HepG2 (cell line): ENCODE data around the gene TGIF1. TPM values are rescaled to one million over a fixed set of nuclear protein-coding genes. Genes with fewer than 3 reads are reported as not detected.

Experiments
- ATAC-seq: fragments of 200-7000 bp; cut with Tn5 transposase; 3 replicates; pipeline ENCODE4 v1.9.1; 2020; ENCODE audit warnings: mild to moderate bottlenecking, moderate library complexity
- BruUV-seq: library from RNA; stranded (reverse); fragments of 400-500 nt; replicated peaks from 2 replicates; lab custom pipeline; 2021; lab: Mats Ljungman, UMichigan
- CTCF ChIA-PET: fragments of 300-600 bp; formaldehyde crosslinking; extraction: SDS; loops from one replicate; lab custom pipeline; 2021; ENCODE audit warnings: low total read pairs, inconsistent platforms, low intra/inter-chr PET ratio; lab: Yijun Ruan, JAX
- POLR2A ChIA-PET: fragments of 350-600 bp; sonication (Branson Sonifier 250); formaldehyde crosslinking; loops from one replicate; lab custom pipeline; 2020; ENCODE audit warnings: antibody characterized with exemption, inconsistent platforms; lab: Yijun Ruan, JAX
- DNase-seq: peaks from one replicate; pipeline ENCODE4 v3.0.0-alpha.2; 2015; ENCODE audit warnings: low spot score
- FAIRE-seq: peaks from 3 replicates; lab custom pipeline; 2011; peaks lifted over from hg19 to GRCh38; lab: Jason Lieb, UNC
- H2AFZ ChIP-seq: one replicate; pipeline ENCODE4 v1.6.1; 2011; ENCODE audit warnings: low read length, inconsistent platforms
- H3K27ac ChIP-seq: fragments of 300-600 bp; 3 replicates; pipeline ENCODE4 v1.8.0; 2011; ENCODE audit warnings: mixed run types, mild to moderate bottlenecking, mixed read lengths, low read length, inconsistent platforms; ENCODE audit not compliant: insufficient read depth; ENCODE audit errors: extremely low read length
- H3K27me3 ChIP-seq, 2 experiments: fragments of 200-600 bp in 1 of 2; 2 replicates in 1 of 2; 3 replicates in 1 of 2; pipeline versions ENCODE4 v1.6.0 to v1.8.0; 2011; ENCODE audit warnings: low read length in 2 of 2, mild to moderate bottlenecking in 2 of 2, moderate library complexity in 2 of 2, inconsistent platforms in 1 of 2; ENCODE audit not compliant: insufficient read depth in 2 of 2, control insufficient read depth in 1 of 2
- H3K36me3 ChIP-seq, 2 experiments: fragments of 200-600 bp in 1 of 2; replicated peaks in 1 of 2; 2 replicates in 1 of 2; 3 replicates in 1 of 2; pipeline versions ENCODE4 v1.5.1 to v1.8.0; 2011; ENCODE audit warnings: low read length in 2 of 2, inconsistent platforms in 1 of 2; ENCODE audit not compliant: insufficient read depth in 2 of 2, control insufficient read depth in 1 of 2
- H3K4me1 ChIP-seq: 2 replicates; pipeline ENCODE4 v1.5.1; 2012; ENCODE audit warnings: low read length, inconsistent platforms; ENCODE audit not compliant: insufficient read depth
- H3K4me2 ChIP-seq: 2 replicates; pipeline ENCODE4 v1.6.0; 2011; ENCODE audit warnings: low read depth, low read length, inconsistent platforms
- H3K4me3 ChIP-seq, 3 experiments: fragments of 200-600 bp in 1 of 3; sonication (generic), shearing (Covaris generic) in 1 of 3; replicated peaks in 1 of 3; 2 replicates each; pipeline ENCODE4 v1.5.1; 2011 to 2016; ENCODE audit warnings: low read length in 3 of 3, inconsistent platforms in 2 of 3, low read depth in 2 of 3, mild to moderate bottlenecking in 2 of 3, control low read depth in 1 of 3, mixed read lengths in 1 of 3; ENCODE audit not compliant: insufficient read depth in 1 of 3
- H3K79me2 ChIP-seq: one replicate; pipeline ENCODE4 v1.6.1; 2011; ENCODE audit warnings: low read length, inconsistent platforms; ENCODE audit not compliant: insufficient read depth
- H3K9ac ChIP-seq: 2 replicates; pipeline ENCODE4 v1.6.0; 2011; ENCODE audit warnings: mild to moderate bottlenecking, low read depth, low read length, inconsistent platforms; ENCODE audit not compliant: insufficient read depth
- H3K9me3 ChIP-seq: 2 replicates; pipeline ENCODE4 v1.5.1; 2012; ENCODE audit warnings: mild to moderate bottlenecking, low read length
- H4K20me1 ChIP-seq: 2 replicates; pipeline ENCODE4 v1.6.0; 2011; ENCODE audit warnings: inconsistent platforms, mild to moderate bottlenecking, low read length, moderate library complexity; ENCODE audit not compliant: insufficient read depth
- DPF2 ChIP-seq: sonication (generic); formaldehyde crosslinking; IDR thresholded peaks from 2 replicates; pipeline ENCODE4 v1.4.0; 2020; ENCODE audit warnings: mild to moderate bottlenecking, low read depth, missing genetic modification reagents, borderline replicate concordance
- HNF4G ChIP-seq, 2 experiments: sonication (generic) in 1 of 2; formaldehyde crosslinking in 1 of 2; IDR thresholded peaks; 2 replicates each; pipeline versions ENCODE4 v1.4.0 to v1.6.1; 2011 to 2020; ENCODE audit warnings: borderline replicate concordance in 2 of 2, low read depth in 2 of 2, mild to moderate bottlenecking in 2 of 2, low read length in 1 of 2, missing genetic modification reagents in 1 of 2, moderate library complexity in 1 of 2
- ISL2 ChIP-seq: sonication (generic); formaldehyde crosslinking; IDR thresholded peaks from 2 replicates; pipeline ENCODE4 v1.5.0; 2020; ENCODE audit warnings: missing genetic modification reagents
- POLR2AphosphoS5 ChIP-seq: IDR thresholded peaks from 2 replicates; pipeline ENCODE4 v1.6.1; 2012; ENCODE audit warnings: low read depth, low read length
- RFXAP ChIP-seq: sonication (generic); formaldehyde crosslinking; IDR thresholded peaks from 2 replicates; pipeline ENCODE4 v1.4.0; 2020; ENCODE audit warnings: missing genetic modification reagents, borderline replicate concordance
- SOX13 ChIP-seq, 3 experiments: fragments of 450-650 bp in 1 of 3; sonication (generic) in 1 of 3; formaldehyde crosslinking in 1 of 3; IDR thresholded peaks in 2 of 3; conservative IDR thresholded peaks in 1 of 3; 2 replicates each; pipeline versions ENCODE4 v1.5.0 to v1.6.1; 2016 to 2020; ENCODE audit warnings: antibody characterized with exemption in 1 of 3, mild to moderate bottlenecking in 1 of 3, missing compliant biosample characterization in 1 of 3, missing genetic modification reagents in 1 of 3, moderate library complexity in 1 of 3
- WGBS: methylation state at CpG from one replicate; pipeline ENCODE4 v1.1.6; 2017; ENCODE audit warnings: low lambda C conversion rate; 5-methylcytosine and 5-hydroxymethylcytosine counted together
- in situ Hi-C: cut with HindIII; loops from 2 replicates; pipeline ENCODE4 v1.10.0; 2017; ENCODE audit warnings: low pct_unique_long_range_greater_than_20kb; ENCODE audit not compliant: extremely low pct_ligation_motif_present
- intact Hi-C: fragments of 100-400 bp; cut with micrococcal nuclease; formaldehyde crosslinking; loops from one replicate; pipeline ENCODE4 v1.10.0; 2022; ENCODE audit not compliant: unreplicated experiment
- polyA plus RNA-seq, 8 experiments: library from polyadenylated mRNA; depleted of rRNA in 3 of 8; stranded (reverse) in 7 of 8; unstranded in 1 of 8; fragments of >200 nt; fragmentation: Illumina TruSeq in 4 of 8; extraction: Trizol in 4 of 8; gene quantifications; 2 replicates each; pipeline versions ENCODE4 v1.2.1 to v1.2.3, GENCODE V29; 2011 to 2016; ENCODE audit warnings: low read depth in 4 of 8, missing spikeins in 1 of 8, mixed read lengths in 1 of 8; ENCODE audit not compliant: insufficient read depth in 1 of 8
- total RNA-seq, 5 experiments: library from RNA; depleted of rRNA; stranded (reverse); fragments of >200 nt; fragmentation: Illumina TruSeq; extraction: Trizol; gene quantifications; 2 replicates each; pipeline ENCODE4 v1.2.3, GENCODE V29; 2016; ENCODE audit warnings: low read depth in 1 of 5

TGIF1 gene
- total and polyA plus RNA-seq, 2 of the 13 experiments (the other 11 are each of a cell fraction or from before 2014, with no cell fraction given): 50.0 to 76.1 TPM

- intact Hi-C loops: no loop called here
- Histone ChIP-seq H3K4me2 (no peak overlapping the region), H3K4me1 (peaks cover 17% of the 10 kb centered on the region), H3K27ac (no peak overlapping the region), H4K20me1 (no peaks in the 10 kb centered on the region), H3K27me3 (peaks cover 0 to 45% of the 10 kb centered on the region in 2 experiments; a peak in 4 of 5 replicates), H3K9ac (no peak overlapping the region), H3K9me3 (no peaks in the 10 kb centered on the region), H3K4me3 (no peak overlapping the region)
- CTCF ChIA-PET: no interaction called here
- 7% methylated on average over 5 of the region's 5 CpGs for WGBS
- TF ChIP-seq SOX13 (IDR thresholded peaks at IDR 0.05): no peak
- TF ChIP-seq SOX13 (CRISPR knock-in tag; conservative IDR thresholded peaks at IDR 0.05 in 1 of 2, IDR thresholded peaks at IDR 0.05 in 1 of 2): peak in 1 of 2 experiments; percentile 53; a peak in 1 of 4 replicates
- no peak for TF ChIP-seq ISL2 (CRISPR knock-in tag)
- TF ChIP-seq, all 625 proteins: peak for 1
- FAIRE-seq (no peak), DNase-seq (peak; percentile 8), ATAC-seq (no peak)
- H3K36me3 ChIP-seq: no peaks in the 10 kb centered on the region
- H3K79me2 ChIP-seq: no peaks in the 10 kb centered on the region
- no TSS peak for BruUV-seq
- POLR2A ChIA-PET: no interaction called here
- no peak overlapping the region for H2AFZ ChIP-seq
- in situ Hi-C loops: no loop called here
These were observed 50.0 kb downstream of the TGIF1 start for GRCh38 chr18:3500016-3500415.

- TF ChIP-seq HNF4G (IDR thresholded peaks at IDR 0.05; ENCODE audit: borderline replicate concordance, low read depth, low read length) (no peak), HNF4G (CRISPR knock-in tag; IDR thresholded peaks at IDR 0.05; ENCODE audit: borderline replicate concordance, low read depth) (no peak), RFXAP (CRISPR knock-in tag) (no peak), POLR2AphosphoS5 (no peak), DPF2 (CRISPR knock-in tag) (no peak)
- no peaks in the 10 kb centered on the region for H3K79me2 ChIP-seq
- no peak overlapping the region for H3K9ac ChIP-seq
- DNase-seq (no peak), FAIRE-seq (no peak), ATAC-seq (no peak)
- peaks cover 17% of the 10 kb centered on the region for H3K4me1 ChIP-seq
- H2AFZ ChIP-seq: no peak overlapping the region
- H3K27ac ChIP-seq: no peak overlapping the region
- in situ Hi-C loops: no loop called here
- ChIA-PET CTCF (no interaction called here), POLR2A (no interaction called here)
- BruUV-seq: no TSS peak
- intact Hi-C loops: no loop called here
- no peaks in the 10 kb centered on the region for H3K9me3 ChIP-seq
- H3K4me2 ChIP-seq: no peak overlapping the region
- H4K20me1 ChIP-seq: no peaks in the 10 kb centered on the region
- WGBS: 39% methylated on average over 4 of the region's 4 CpGs
- H3K4me3 ChIP-seq: no peak overlapping the region
- peaks cover 0 to 31% of the 10 kb centered on the region in 2 experiments; a peak in 4 of 5 replicates for H3K27me3 ChIP-seq
- H3K36me3 ChIP-seq: no peaks in the 10 kb centered on the region
These were observed 52.7 kb downstream of the TGIF1 start for GRCh38 chr18:3502650-3503049.
